ENCODE results near the gene RFX7.

The RFX7 gene

DNA sequence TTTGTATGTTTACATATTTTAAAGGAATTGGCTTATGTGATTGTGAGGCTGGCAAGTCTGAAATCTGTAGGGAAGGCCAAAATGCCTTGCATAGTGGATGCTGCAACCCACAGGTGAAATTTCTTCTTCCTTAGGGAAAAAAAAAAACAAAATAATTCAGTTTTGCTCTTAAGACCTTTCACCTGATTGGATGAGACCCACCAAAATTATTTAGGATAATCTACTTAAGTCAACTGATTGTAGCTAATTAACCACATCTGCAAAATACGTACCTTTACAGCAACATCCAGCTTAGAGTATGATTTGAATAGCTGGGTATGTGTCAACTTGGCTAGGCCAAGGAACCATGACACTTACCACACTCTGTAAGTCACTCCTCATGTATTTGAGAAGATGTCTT lies 6.9 kb upstream of the RFX7 start:
- TF ChIP-seq, protein P1, sequence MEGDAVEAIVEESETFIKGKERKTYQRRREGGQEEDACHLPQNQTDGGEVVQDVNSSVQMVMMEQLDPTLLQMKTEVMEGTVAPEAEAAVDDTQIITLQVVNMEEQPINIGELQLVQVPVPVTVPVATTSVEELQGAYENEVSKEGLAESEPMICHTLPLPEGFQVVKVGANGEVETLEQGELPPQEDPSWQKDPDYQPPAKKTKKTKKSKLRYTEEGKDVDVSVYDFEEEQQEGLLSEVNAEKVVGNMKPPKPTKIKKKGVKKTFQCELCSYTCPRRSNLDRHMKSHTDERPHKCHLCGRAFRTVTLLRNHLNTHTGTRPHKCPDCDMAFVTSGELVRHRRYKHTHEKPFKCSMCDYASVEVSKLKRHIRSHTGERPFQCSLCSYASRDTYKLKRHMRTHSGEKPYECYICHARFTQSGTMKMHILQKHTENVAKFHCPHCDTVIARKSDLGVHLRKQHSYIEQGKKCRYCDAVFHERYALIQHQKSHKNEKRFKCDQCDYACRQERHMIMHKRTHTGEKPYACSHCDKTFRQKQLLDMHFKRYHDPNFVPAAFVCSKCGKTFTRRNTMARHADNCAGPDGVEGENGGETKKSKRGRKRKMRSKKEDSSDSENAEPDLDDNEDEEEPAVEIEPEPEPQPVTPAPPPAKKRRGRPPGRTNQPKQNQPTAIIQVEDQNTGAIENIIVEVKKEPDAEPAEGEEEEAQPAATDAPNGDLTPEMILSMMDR (IDR thresholded peaks at IDR 0.05; ENCODE audit: low read depth, low read length, missing control alignments) = no peak
- no peak overlapping the region for H3K4me3 ChIP-seq (replicated peaks; ENCODE audit: low read depth, low read length)
- no peak for DNase-seq (ENCODE audit: extremely low read depth, low read depth)

DNA sequence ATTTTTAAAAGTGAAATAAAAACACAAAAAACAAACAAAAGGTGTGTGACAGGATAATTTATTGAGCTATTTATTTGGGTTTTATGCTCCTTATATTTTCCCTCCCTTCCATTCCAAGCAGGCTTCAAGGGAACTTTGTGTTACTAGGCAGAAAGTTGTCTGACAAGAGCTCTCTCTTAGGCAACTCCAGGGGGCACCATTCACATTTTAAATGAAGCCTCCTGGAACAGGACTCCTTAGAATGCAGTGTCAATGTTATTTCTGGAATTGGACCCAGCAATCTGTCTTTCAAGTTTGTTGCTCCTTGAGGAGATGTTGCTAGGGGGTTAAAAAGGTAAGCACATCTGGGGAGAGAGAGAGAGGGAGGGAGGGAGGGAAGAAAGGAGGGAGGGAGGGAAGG lies 5.4 kb upstream of the RFX7 start:
- TF ChIP-seq, protein P1 (IDR thresholded peaks at IDR 0.05; ENCODE audit: low read depth, low read length, missing control alignments) = peak; percentile 42
- H3K4me3 ChIP-seq (replicated peaks; ENCODE audit: low read depth, low read length) = no peak overlapping the region
- DNase-seq (ENCODE audit: extremely low read depth, low read depth) = no peak

DNA sequence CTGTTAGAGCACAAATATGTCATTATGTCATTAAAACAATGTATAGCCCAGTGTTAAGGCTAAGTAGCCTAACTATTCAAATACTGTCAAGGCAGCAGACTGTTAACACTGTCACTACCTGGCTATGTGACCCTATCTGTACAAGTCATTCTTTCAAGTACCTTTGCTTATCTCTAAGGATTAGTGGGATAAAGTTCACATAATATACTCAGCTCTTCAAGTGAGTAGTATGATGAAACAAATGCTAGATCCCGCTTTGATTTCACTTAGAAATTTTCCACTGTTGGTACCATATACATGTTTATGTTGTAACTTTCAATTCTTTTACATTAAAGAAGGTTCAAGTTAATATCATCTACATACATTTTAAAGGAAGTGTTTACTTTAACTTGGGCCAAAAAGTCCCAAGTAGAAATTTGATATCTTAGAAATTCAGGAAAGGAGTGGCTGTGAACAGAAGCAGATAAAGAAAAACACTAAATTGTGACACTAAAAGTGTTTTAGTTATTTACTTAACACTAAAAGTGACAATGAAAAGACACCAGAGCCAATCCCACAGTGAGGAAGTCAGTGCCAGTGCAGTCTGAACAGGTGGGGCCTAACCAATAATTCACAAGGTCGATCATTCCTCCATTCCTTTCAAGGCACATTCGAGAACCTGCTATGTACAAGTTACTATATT lies 4.8 kb upstream of the RFX7 start:
- no peak for DNase-seq (ENCODE audit: extremely low read depth, low read depth)
- TF ChIP-seq, protein P1 (IDR thresholded peaks at IDR 0.05; ENCODE audit: low read depth, low read length, missing control alignments) = no peak
- no peak overlapping the region for H3K4me3 ChIP-seq (replicated peaks; ENCODE audit: low read depth, low read length)

DNA sequence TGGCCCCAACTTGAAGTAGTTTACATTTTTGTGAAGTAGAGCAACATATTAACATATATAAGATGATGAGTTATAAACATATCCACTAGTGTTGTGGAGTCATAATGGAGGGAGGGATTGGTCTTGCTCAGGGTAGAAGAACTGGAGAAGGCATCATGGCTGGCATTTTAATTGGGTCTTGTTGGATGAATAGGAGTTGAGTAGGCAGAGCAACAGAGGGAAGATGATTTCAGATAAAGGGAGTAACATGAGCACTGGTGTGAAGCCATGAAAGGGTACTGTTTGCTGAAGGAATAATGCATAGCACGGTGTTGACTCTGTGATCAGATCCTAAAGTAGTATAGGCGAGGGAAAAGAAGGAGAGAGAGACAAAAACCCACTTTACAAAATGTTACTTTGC lies 3.6 kb upstream of the RFX7 start:
- no peak overlapping the region for H3K4me3 ChIP-seq (replicated peaks; ENCODE audit: low read depth, low read length)
- DNase-seq (ENCODE audit: extremely low read depth, low read depth) = no peak
- TF ChIP-seq, protein P1 (IDR thresholded peaks at IDR 0.05; ENCODE audit: low read depth, low read length, missing control alignments) = no peak

DNA sequence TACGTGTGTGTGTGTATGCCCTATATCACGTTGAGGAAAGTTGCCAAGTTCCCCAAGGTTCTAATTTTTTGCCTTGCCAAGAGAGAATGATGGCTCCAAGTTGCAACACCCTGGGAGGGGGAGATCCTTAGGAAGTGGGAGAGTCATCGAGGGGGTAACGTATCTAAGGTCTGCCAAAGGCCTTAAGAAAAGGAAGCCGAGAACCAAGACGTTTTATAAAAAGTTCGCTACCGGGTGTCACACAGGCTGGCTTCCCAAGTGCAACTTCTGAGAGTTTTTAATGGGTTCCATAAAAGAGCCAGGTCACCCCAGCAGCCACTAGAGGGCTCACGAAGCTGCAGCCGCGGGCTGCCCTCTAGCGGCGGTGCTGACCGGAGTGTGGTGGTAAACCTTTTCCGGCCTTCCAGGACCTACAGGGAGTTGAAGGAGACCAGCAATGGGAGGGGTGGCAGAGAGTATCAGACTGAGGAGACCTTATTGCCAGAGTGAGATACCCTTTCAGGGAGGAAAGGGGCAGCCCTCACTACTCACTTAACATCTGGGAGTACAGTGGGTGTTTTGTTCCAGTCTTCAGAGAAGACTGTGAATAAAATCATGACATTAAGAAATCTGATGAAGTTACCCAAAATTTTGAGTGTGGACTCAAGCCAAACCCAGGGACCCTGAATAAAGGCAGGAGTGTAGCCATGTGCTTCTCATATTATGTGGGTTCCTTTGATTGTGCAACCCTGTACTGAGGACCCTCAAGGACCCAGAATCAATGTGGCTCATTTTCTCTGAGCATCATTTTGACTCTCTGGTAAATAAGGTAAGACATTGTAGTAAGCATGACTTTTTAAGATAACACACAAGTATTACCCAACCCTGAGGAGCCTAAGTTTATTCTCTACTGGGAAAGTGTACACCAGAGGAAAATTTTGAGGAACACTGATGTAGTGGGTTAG lies 2.5 kb upstream of the RFX7 start:
- peak; percentile 81 for DNase-seq (ENCODE audit: extremely low read depth, low read depth)
- H3K4me3 ChIP-seq (replicated peaks; ENCODE audit: low read depth, low read length) = peak overlapping the region; percentile 17; the same call in 1 of the 2 replicates
- TF ChIP-seq, protein P1 (IDR thresholded peaks at IDR 0.05; ENCODE audit: low read depth, low read length, missing control alignments) = peak; percentile 100

DNA sequence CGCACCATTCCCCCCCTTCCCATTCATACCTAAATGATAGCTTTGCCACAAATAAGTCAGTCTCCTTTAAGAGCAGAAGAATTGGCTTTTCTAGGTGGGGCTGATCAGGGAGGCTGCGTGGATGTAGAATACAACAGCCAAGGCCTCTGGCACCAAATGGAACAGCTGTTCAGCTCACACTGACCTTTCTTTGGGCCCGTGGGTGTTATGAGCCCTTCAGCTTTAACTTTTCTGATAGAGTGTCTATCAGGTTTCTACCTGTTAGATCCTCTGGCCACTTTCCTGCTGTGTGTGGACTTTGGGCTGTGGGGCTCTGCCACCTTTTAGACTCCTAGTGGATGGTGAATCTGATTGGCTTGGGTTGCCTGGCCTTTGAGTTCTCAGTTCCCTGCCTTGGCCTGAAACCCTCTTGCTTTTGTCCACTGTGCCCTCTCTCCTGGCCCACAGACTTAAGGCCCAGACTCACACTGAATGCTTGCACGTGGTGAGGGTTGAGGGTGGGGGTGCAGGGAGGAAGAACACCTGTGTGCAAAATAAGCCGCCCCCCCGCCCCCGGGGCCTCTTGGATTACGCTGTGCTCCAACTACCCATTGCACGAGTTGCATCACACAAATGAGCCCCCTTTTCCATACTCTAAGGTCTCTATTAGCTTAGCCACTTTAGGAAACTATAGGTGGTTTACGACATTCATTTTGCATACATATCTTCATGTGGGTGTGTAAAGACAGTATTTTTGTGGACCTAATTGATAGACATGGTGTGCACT lies 1.3 kb upstream of the RFX7 start:
- peak overlapping the region; percentile 71 for H3K4me3 ChIP-seq (replicated peaks; ENCODE audit: low read depth, low read length)
- TF ChIP-seq, protein P1 (IDR thresholded peaks at IDR 0.05; ENCODE audit: low read depth, low read length, missing control alignments) = no peak
- no peak for DNase-seq (ENCODE audit: extremely low read depth, low read depth)

All from HFF-Myc (cell line).